Measurements from ENCODE around the gene ZSWIM1. TPM values are rescaled to one million over a fixed set of nuclear protein-coding genes. Genes with fewer than 3 reads are reported as not detected.

Gene ZSWIM1
- polyA plus RNA-seq, 1 donor (not counting 4 experiments of a cell fraction or from before 2014, with no cell fraction given): 4.4 TPM

DNA sequence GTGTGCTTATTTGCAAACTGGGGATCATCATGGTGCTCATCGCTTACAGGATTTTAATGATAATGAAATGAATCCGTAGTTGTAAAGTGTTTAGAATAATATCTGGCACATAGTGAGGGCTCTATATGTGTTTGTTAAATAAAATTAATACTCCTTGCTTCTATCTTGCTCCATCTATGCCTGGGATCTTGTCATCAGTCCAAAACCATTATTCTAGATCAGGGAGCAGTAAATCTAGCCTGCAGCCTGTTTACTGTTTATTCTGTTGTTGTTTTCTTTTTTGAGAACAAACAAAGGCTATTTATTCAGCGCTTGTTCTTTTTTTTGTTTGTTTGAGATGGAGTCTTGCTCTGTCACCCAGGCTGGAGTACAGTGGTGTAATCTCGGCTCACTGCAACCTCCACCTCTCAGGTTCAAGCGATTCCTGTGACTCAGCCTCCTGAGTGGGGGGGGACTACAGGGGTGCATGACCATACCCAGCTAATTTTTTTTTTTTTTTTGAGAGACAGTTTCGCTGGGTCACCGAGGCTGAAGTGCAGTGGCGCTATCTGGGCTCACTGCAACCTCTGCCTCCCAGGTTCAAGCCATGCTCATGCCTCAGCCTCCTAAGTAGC is 32.0 kb upstream of the ZSWIM1 start:
- H3K9me3 ChIP-seq (ENCODE audit: control insufficient read depth, low read depth, low read length): no peaks in the 10 kb centered on the region
- no peaks in the 10 kb centered on the region for H3K79me2 ChIP-seq (ENCODE audit: control insufficient read depth, insufficient read depth, low read length)
- no peak overlapping the region for H3K9ac ChIP-seq (ENCODE audit: control insufficient read depth, extremely low read depth, insufficient read depth, low read length)
- H4K20me1 ChIP-seq (ENCODE audit: control insufficient read depth, extremely low read depth, insufficient read depth, low read length): no peaks in the 10 kb centered on the region
- no peaks in the 10 kb centered on the region for H3K9me1 ChIP-seq (ENCODE audit: control insufficient read depth, extremely low read depth, insufficient read depth, low read length)
- H3K36me3 ChIP-seq (ENCODE audit: control insufficient read depth in 2 of 2, extremely low read depth in 1 of 2, insufficient read depth in 2 of 2, low read length in 2 of 2): peaks cover 7 to 12% of the 10 kb centered on the region in 2 experiments
- dilution Hi-C loops (cut with MboI; ENCODE audit: extremely low pct_ligation_motif_present, low sequenced_read_pairs): no loop called here
- H3K27me3 ChIP-seq (ENCODE audit: control insufficient read depth, extremely low read depth, insufficient read depth, low read length): no peaks in the 10 kb centered on the region
- H3K27ac ChIP-seq (ENCODE audit: control insufficient read depth, insufficient read depth, low read length): no peak overlapping the region
- DNase-seq (ENCODE audit: low read depth, low spot score) (no peak), FAIRE-seq (no peak)
- no peak overlapping the region for H3K4me3 ChIP-seq (ENCODE audit: control insufficient read depth in 2 of 3, extremely low read depth in 1 of 3, insufficient read depth in 2 of 3, low read depth in 1 of 3, low read length in 3 of 3)
- H2AFZ ChIP-seq (ENCODE audit: control insufficient read depth, low read length): no peak overlapping the region
- H3K4me2 ChIP-seq (ENCODE audit: control insufficient read depth, extremely low read depth, insufficient read depth, low read depth, low read length): no peak overlapping the region
- H3K4me1 ChIP-seq (ENCODE audit: control insufficient read depth, extremely low read depth, insufficient read depth, low read length): no peaks in the 10 kb centered on the region
- TF ChIP-seq EZH2 (IDR thresholded peaks at IDR 0.05; ENCODE audit: low read length) (no peak), CTCF (optimal IDR thresholded peaks at IDR 0.05 in 1 of 3, IDR thresholded peaks at IDR 0.05 in 1 of 3, conservative IDR thresholded peaks at IDR 0.05 in 1 of 3; ENCODE audit: extremely low read depth in 1 of 3, insufficient read depth in 2 of 3, low read length in 3 of 3) (no peak)

- TF ChIP-seq EZH2 (IDR thresholded peaks at IDR 0.05; ENCODE audit: low read length): no peak
- no peak for TF ChIP-seq CTCF (optimal IDR thresholded peaks at IDR 0.05 in 1 of 3, IDR thresholded peaks at IDR 0.05 in 1 of 3, conservative IDR thresholded peaks at IDR 0.05 in 1 of 3; ENCODE audit: extremely low read depth in 1 of 3, insufficient read depth in 2 of 3, low read length in 3 of 3)
- no peak overlapping the region for H3K27ac ChIP-seq (ENCODE audit: control insufficient read depth, insufficient read depth, low read length)
- H3K9me1 ChIP-seq (ENCODE audit: control insufficient read depth, extremely low read depth, insufficient read depth, low read length): no peaks in the 10 kb centered on the region
- DNase-seq (ENCODE audit: low read depth, low spot score): no peak
- no peak overlapping the region for H3K9ac ChIP-seq (ENCODE audit: control insufficient read depth, extremely low read depth, insufficient read depth, low read length)
- no peaks in the 10 kb centered on the region for H3K4me1 ChIP-seq (ENCODE audit: control insufficient read depth, extremely low read depth, insufficient read depth, low read length)
- no peak overlapping the region for H3K4me3 ChIP-seq (ENCODE audit: control insufficient read depth in 2 of 3, extremely low read depth in 1 of 3, insufficient read depth in 2 of 3, low read depth in 1 of 3, low read length in 3 of 3)
- H4K20me1 ChIP-seq (ENCODE audit: control insufficient read depth, extremely low read depth, insufficient read depth, low read length): no peaks in the 10 kb centered on the region
- no peak overlapping the region for H2AFZ ChIP-seq (ENCODE audit: control insufficient read depth, low read length)
- H3K9me3 ChIP-seq (ENCODE audit: control insufficient read depth, low read depth, low read length): no peaks in the 10 kb centered on the region
- H3K79me2 ChIP-seq (ENCODE audit: control insufficient read depth, insufficient read depth, low read length): peaks cover 3% of the 10 kb centered on the region
- H3K36me3 ChIP-seq (ENCODE audit: control insufficient read depth in 2 of 2, extremely low read depth in 1 of 2, insufficient read depth in 2 of 2, low read length in 2 of 2): peaks cover 6 to 7% of the 10 kb centered on the region in 2 experiments
- H3K4me2 ChIP-seq (ENCODE audit: control insufficient read depth, extremely low read depth, insufficient read depth, low read depth, low read length): no peak overlapping the region
- dilution Hi-C loops (cut with MboI; ENCODE audit: extremely low pct_ligation_motif_present, low sequenced_read_pairs): no loop called here
- H3K27me3 ChIP-seq (ENCODE audit: control insufficient read depth, extremely low read depth, insufficient read depth, low read length): no peaks in the 10 kb centered on the region
- FAIRE-seq: no peak
These were observed 30.8 kb upstream of the ZSWIM1 start for GRCh38 chr20:45850238-45850637.
